HepG2 (cell line): Measurements from ENCODE around the gene KCNQ2. TPM values are rescaled to one million over a fixed set of nuclear protein-coding genes. Genes with fewer than 3 reads are reported as not detected.

ENCODE experiments used
- ATAC-seq: fragments of 200-7000 bp; cut with Tn5 transposase; 3 replicates; pipeline ENCODE4 v1.9.1; 2020; ENCODE audit warnings: mild to moderate bottlenecking, moderate library complexity
- BruUV-seq: library from RNA; stranded (reverse); fragments of 400-500 nt; replicated peaks from 2 replicates; lab custom pipeline; 2021; lab: Mats Ljungman, UMichigan
- CTCF ChIA-PET: fragments of 300-600 bp; formaldehyde crosslinking; extraction: SDS; loops from one replicate; lab custom pipeline; 2021; ENCODE audit warnings: low total read pairs, inconsistent platforms, low intra/inter-chr PET ratio; lab: Yijun Ruan, JAX
- POLR2A ChIA-PET: fragments of 350-600 bp; sonication (Branson Sonifier 250); formaldehyde crosslinking; loops from one replicate; lab custom pipeline; 2020; ENCODE audit warnings: antibody characterized with exemption, inconsistent platforms; lab: Yijun Ruan, JAX
- DNase-seq: peaks from one replicate; pipeline ENCODE4 v3.0.0-alpha.2; 2015; ENCODE audit warnings: low spot score
- FAIRE-seq: peaks from 3 replicates; lab custom pipeline; 2011; peaks lifted over from hg19 to GRCh38; lab: Jason Lieb, UNC
- H2AFZ ChIP-seq: one replicate; pipeline ENCODE4 v1.6.1; 2011; ENCODE audit warnings: low read length, inconsistent platforms
- H3K27ac ChIP-seq: fragments of 300-600 bp; 3 replicates; pipeline ENCODE4 v1.8.0; 2011; ENCODE audit warnings: mixed run types, mild to moderate bottlenecking, mixed read lengths, low read length, inconsistent platforms; ENCODE audit not compliant: insufficient read depth; ENCODE audit errors: extremely low read length
- H3K27me3 ChIP-seq, 2 experiments: fragments of 200-600 bp in 1 of 2; 2 replicates in 1 of 2; 3 replicates in 1 of 2; pipeline versions ENCODE4 v1.6.0 to v1.8.0; 2011; ENCODE audit warnings: low read length in 2 of 2, mild to moderate bottlenecking in 2 of 2, moderate library complexity in 2 of 2, inconsistent platforms in 1 of 2; ENCODE audit not compliant: insufficient read depth in 2 of 2, control insufficient read depth in 1 of 2
- H3K36me3 ChIP-seq, 2 experiments: fragments of 200-600 bp in 1 of 2; replicated peaks in 1 of 2; 2 replicates in 1 of 2; 3 replicates in 1 of 2; pipeline versions ENCODE4 v1.5.1 to v1.8.0; 2011; ENCODE audit warnings: low read length in 2 of 2, inconsistent platforms in 1 of 2; ENCODE audit not compliant: insufficient read depth in 2 of 2, control insufficient read depth in 1 of 2
- H3K4me1 ChIP-seq: 2 replicates; pipeline ENCODE4 v1.5.1; 2012; ENCODE audit warnings: low read length, inconsistent platforms; ENCODE audit not compliant: insufficient read depth
- H3K4me2 ChIP-seq: 2 replicates; pipeline ENCODE4 v1.6.0; 2011; ENCODE audit warnings: low read depth, low read length, inconsistent platforms
- H3K4me3 ChIP-seq, 3 experiments: fragments of 200-600 bp in 1 of 3; sonication (generic), shearing (Covaris generic) in 1 of 3; replicated peaks in 1 of 3; 2 replicates each; pipeline ENCODE4 v1.5.1; 2011 to 2016; ENCODE audit warnings: low read length in 3 of 3, inconsistent platforms in 2 of 3, low read depth in 2 of 3, mild to moderate bottlenecking in 2 of 3, control low read depth in 1 of 3, mixed read lengths in 1 of 3; ENCODE audit not compliant: insufficient read depth in 1 of 3
- H3K79me2 ChIP-seq: one replicate; pipeline ENCODE4 v1.6.1; 2011; ENCODE audit warnings: low read length, inconsistent platforms; ENCODE audit not compliant: insufficient read depth
- H3K9ac ChIP-seq: 2 replicates; pipeline ENCODE4 v1.6.0; 2011; ENCODE audit warnings: mild to moderate bottlenecking, low read depth, low read length, inconsistent platforms; ENCODE audit not compliant: insufficient read depth
- H3K9me3 ChIP-seq: 2 replicates; pipeline ENCODE4 v1.5.1; 2012; ENCODE audit warnings: mild to moderate bottlenecking, low read length
- H4K20me1 ChIP-seq: 2 replicates; pipeline ENCODE4 v1.6.0; 2011; ENCODE audit warnings: inconsistent platforms, mild to moderate bottlenecking, low read length, moderate library complexity; ENCODE audit not compliant: insufficient read depth
- CREB1 ChIP-seq, 2 experiments: fragments of 450-650 bp in 1 of 2; IDR thresholded peaks; 2 replicates each; pipeline ENCODE4 v1.6.1; 2016 to 2017; ENCODE audit warnings: control low read depth in 1 of 2, mild to moderate bottlenecking in 1 of 2, missing compliant biosample characterization in 1 of 2, missing genetic modification characterization in 1 of 2
- EZH2 ChIP-seq: conservative IDR thresholded peaks from 2 replicates; pipeline ENCODE4 v1.6.1; 2012; ENCODE audit warnings: mild to moderate bottlenecking, low read depth, low read length, moderate library complexity
- HNF4G ChIP-seq, 2 experiments: sonication (generic) in 1 of 2; formaldehyde crosslinking in 1 of 2; IDR thresholded peaks; 2 replicates each; pipeline versions ENCODE4 v1.4.0 to v1.6.1; 2011 to 2020; ENCODE audit warnings: borderline replicate concordance in 2 of 2, low read depth in 2 of 2, mild to moderate bottlenecking in 2 of 2, low read length in 1 of 2, missing genetic modification reagents in 1 of 2, moderate library complexity in 1 of 2
- ZFP36 ChIP-seq: fragments of 150-350 bp; IDR thresholded peaks from 2 replicates; pipeline ENCODE4 v1.6.1; 2018; ENCODE audit warnings: borderline replicate concordance, low read length, low read depth; ENCODE audit not compliant: partially characterized antibody
- ZMYM3 ChIP-seq: sonication (generic); formaldehyde crosslinking; IDR thresholded peaks from 2 replicates; pipeline ENCODE4 v1.5.1; 2020; ENCODE audit warnings: mild to moderate bottlenecking, missing genetic modification reagents
- ZNF33B ChIP-seq: sonication (generic); formaldehyde crosslinking; IDR thresholded peaks from 2 replicates; pipeline ENCODE4 v1.5.1; 2020; ENCODE audit warnings: mild to moderate bottlenecking, missing genetic modification reagents
- WGBS: methylation state at CpG from one replicate; pipeline ENCODE4 v1.1.6; 2017; ENCODE audit warnings: low lambda C conversion rate; 5-methylcytosine and 5-hydroxymethylcytosine counted together
- in situ Hi-C: cut with HindIII; loops from 2 replicates; pipeline ENCODE4 v1.10.0; 2017; ENCODE audit warnings: low pct_unique_long_range_greater_than_20kb; ENCODE audit not compliant: extremely low pct_ligation_motif_present
- intact Hi-C: fragments of 100-400 bp; cut with micrococcal nuclease; formaldehyde crosslinking; loops from one replicate; pipeline ENCODE4 v1.10.0; 2022; ENCODE audit not compliant: unreplicated experiment
- polyA plus RNA-seq, 8 experiments: library from polyadenylated mRNA; depleted of rRNA in 3 of 8; stranded (reverse) in 7 of 8; unstranded in 1 of 8; fragments of >200 nt; fragmentation: Illumina TruSeq in 4 of 8; extraction: Trizol in 4 of 8; gene quantifications; 2 replicates each; pipeline versions ENCODE4 v1.2.1 to v1.2.3, GENCODE V29; 2011 to 2016; ENCODE audit warnings: low read depth in 4 of 8, missing spikeins in 1 of 8, mixed read lengths in 1 of 8; ENCODE audit not compliant: insufficient read depth in 1 of 8
- total RNA-seq, 5 experiments: library from RNA; depleted of rRNA; stranded (reverse); fragments of >200 nt; fragmentation: Illumina TruSeq; extraction: Trizol; gene quantifications; 2 replicates each; pipeline ENCODE4 v1.2.3, GENCODE V29; 2016; ENCODE audit warnings: low read depth in 1 of 5
- TF ChIP-seq, protein P1 (sequence below): sonication (generic); formaldehyde crosslinking; IDR thresholded peaks from 2 replicates; pipeline ENCODE4 v1.8.1; 2023; ENCODE audit warnings: mild to moderate bottlenecking, missing genetic modification reagents
- TF ChIP-seq, protein P2 (sequence below): IDR thresholded peaks from 2 replicates; pipeline ENCODE4 v1.6.1; 2016; ENCODE audit warnings: low read depth, control low read depth

Gene KCNQ2
- total and polyA plus RNA-seq, 2 of the 13 experiments (the other 11 are each of a cell fraction or from before 2014, with no cell fraction given): not detected

DNA sequence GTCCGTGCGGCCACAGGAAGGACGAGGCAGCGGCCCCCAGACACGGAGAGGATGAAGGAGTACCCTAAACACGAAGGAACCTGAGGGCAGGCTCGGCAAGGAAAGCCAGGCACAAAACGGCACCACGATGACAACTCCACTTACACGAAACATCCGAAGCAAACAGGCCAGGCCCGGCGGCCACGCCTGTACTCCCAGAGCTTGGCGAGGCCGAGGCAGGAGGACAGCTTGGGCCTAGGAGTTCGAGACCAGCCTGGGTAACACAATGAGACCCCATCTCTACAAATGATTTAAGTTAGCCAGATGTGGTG lies 13.4 kb downstream of the KCNQ2 start:
- H4K20me1 ChIP-seq: peaks cover 10% of the 10 kb centered on the region; the same call in 1 of the 2 replicates
- in situ Hi-C loops: no loop called here
- no peaks in the 10 kb centered on the region for H3K36me3 ChIP-seq
- H3K4me3 ChIP-seq: no peak overlapping the region
- TF ChIP-seq EZH2: 0 out of 2 replicates have a peak, but pooled peaks have one; percentile 1
- TF ChIP-seq, protein P1, sequence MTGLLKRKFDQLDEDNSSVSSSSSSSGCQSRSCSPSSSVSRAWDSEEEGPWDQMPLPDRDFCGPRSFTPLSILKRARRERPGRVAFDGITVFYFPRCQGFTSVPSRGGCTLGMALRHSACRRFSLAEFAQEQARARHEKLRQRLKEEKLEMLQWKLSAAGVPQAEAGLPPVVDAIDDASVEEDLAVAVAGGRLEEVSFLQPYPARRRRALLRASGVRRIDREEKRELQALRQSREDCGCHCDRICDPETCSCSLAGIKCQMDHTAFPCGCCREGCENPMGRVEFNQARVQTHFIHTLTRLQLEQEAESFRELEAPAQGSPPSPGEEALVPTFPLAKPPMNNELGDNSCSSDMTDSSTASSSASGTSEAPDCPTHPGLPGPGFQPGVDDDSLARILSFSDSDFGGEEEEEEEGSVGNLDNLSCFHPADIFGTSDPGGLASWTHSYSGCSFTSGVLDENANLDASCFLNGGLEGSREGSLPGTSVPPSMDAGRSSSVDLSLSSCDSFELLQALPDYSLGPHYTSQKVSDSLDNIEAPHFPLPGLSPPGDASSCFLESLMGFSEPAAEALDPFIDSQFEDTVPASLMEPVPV (CRISPR knock-in tag): no peak
- no peak for ATAC-seq
- no peak for FAIRE-seq
- H3K4me1 ChIP-seq: no peaks in the 10 kb centered on the region
- no peak overlapping the region for H3K4me2 ChIP-seq
- no peak overlapping the region for H3K27ac ChIP-seq
- no peak overlapping the region for H3K9ac ChIP-seq
- DNase-seq: no peak
- no TSS peak for BruUV-seq
- ChIA-PET POLR2A (no interaction called here), CTCF (no interaction called here)
- H3K79me2 ChIP-seq: no peaks in the 10 kb centered on the region
- 0% methylated on average over 15 of the region's 17 CpGs for WGBS
- H3K27me3 ChIP-seq: peaks cover 53 to 87% of the 10 kb centered on the region in 2 experiments
- no peak overlapping the region for H2AFZ ChIP-seq
- intact Hi-C loops: no loop called here
- no peaks in the 10 kb centered on the region for H3K9me3 ChIP-seq

DNA sequence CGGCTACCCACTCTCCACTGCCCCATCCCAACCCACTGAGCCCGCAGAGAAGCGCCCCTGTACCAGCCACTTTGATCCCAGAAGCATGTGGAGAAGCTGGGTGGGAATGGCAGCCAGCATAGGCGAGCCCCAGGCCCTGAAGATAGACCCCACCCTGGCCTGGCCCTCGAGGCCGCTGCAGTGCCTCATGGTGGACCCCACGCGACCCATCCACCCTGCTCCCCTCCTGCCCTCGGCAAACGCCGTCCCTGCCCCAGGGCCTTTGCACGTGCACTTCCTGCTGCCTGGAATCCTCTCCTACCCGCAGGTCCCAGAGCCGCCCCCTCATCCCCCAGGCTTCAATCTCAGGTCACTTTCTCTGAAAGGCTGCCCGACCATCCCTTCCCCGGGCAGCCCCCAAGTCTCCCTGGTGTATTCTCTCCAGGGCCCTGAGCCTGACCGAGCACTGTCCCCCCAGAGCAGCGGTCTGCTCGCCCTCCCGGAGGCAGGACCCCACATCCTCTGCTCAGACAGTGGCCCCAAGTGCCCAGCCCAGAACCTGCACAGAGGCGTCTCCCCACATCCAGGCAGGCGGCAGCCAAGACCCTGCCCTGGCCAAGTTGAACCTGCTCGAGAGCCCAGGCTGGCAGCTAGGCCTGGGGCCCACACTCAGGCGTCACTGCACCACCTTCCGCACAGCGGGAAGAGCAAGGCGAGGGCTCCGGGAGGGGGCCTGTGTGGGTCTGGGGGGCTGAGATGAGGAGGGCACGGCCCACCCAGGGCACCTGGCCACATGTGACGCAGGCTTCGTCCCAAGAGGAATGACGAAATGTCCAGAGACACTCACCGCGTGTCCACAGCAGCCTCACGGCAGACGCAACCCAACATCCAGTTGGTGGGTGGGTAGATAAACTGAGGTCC lies 14.0 kb downstream of the KCNQ2 start:
- H4K20me1 ChIP-seq: peaks cover 9% of the 10 kb centered on the region; the same call in 1 of the 2 replicates
- intact Hi-C loops (no loop called here), in situ Hi-C loops (no loop called here)
- no peak overlapping the region for H3K4me3 ChIP-seq
- FAIRE-seq: no peak
- WGBS: 32% methylated on average over 34 of the region's 36 CpGs
- BruUV-seq: no TSS peak
- no peaks in the 10 kb centered on the region for H3K4me1 ChIP-seq
- H3K27ac ChIP-seq: no peak overlapping the region
- no peaks in the 10 kb centered on the region for H3K36me3 ChIP-seq
- no peak overlapping the region for H3K4me2 ChIP-seq
- POLR2A ChIA-PET: no interaction called here
- no peaks in the 10 kb centered on the region for H3K79me2 ChIP-seq
- no peaks in the 10 kb centered on the region for H3K9me3 ChIP-seq
- H3K27me3 ChIP-seq: peaks cover 56 to 87% of the 10 kb centered on the region in 2 experiments
- no peak overlapping the region for H3K9ac ChIP-seq
- TF ChIP-seq, protein P2, sequence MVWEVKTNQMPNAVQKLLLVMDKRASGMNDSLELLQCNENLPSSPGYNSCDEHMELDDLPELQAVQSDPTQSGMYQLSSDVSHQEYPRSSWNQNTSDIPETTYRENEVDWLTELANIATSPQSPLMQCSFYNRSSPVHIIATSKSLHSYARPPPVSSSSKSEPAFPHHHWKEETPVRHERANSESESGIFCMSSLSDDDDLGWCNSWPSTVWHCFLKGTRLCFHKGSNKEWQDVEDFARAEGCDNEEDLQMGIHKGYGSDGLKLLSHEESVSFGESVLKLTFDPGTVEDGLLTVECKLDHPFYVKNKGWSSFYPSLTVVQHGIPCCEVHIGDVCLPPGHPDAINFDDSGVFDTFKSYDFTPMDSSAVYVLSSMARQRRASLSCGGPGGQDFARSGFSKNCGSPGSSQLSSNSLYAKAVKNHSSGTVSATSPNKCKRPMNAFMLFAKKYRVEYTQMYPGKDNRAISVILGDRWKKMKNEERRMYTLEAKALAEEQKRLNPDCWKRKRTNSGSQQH (CRISPR knock-in tag): no peak
- TF ChIP-seq CREB1 (IDR thresholded peaks at IDR 0.05) (peak; percentile 20; the same call in 1 of the 2 replicates), CREB1 (CRISPR knock-in tag; IDR thresholded peaks at IDR 0.05) (no peak), ZNF33B (no peak), ZFP36 (no peak), ZMYM3 (0 out of 2 replicates have a peak, but pooled peaks have one; percentile 15), HNF4G (IDR thresholded peaks at IDR 0.05; ENCODE audit: borderline replicate concordance, low read depth, low read length) (no peak), HNF4G (CRISPR knock-in tag; IDR thresholded peaks at IDR 0.05; ENCODE audit: borderline replicate concordance, low read depth) (no peak)
- H2AFZ ChIP-seq: no peak overlapping the region
- no peak for DNase-seq
- CTCF ChIA-PET: no interaction called here
- ATAC-seq: no peak
